KG1 (cell line): ENCODE data around the gene AGPAT4.

ENCODE experiments used
- DNase-seq: peaks from one replicate; lab custom pipeline; 2025; lab: John Stamatoyannopoulos, UW

The AGPAT4 gene

DNA sequence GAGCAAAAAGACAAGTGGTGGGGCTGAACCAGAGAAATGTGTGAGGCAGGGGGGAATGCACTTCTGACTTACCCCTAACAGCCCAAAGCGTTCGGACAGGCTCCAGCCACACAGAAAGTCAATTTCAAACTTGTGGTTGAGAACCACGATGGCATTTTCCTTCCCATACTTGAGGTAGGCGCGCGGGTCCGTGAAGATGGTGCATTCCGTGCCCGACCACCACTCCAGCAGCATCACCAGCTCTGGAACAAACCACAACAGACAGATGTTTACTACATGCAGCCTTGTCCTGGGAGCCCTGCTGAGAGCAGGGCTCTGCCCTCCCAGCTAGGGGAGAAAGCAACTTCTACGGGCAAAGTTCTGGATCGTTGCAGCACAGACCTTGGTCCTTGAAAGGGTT lies 107.7 kb downstream of the AGPAT4 start:
- DNase-seq: no peak

DNA sequence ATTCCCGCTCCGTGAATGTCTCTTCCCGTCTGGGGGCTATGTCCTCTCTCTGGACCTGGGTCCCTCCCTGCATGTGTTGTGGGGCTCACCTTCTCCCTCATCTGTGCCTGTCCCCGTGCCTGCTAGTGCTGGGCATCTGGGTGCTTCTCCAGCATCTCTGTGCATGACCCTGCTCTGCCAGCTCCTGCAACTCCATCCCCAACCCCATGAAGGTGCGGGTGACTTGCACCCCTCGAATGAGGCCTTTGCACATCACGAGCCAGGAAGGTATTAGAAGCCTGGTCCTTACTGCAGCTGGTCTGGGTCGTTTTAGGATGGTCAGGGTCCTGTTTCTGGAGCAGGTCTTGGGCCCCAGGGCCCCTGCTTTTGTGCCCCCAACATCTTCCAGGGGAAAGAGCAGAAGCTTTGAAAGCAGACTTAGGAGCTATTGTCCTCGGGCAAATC lies 109.7 kb downstream of the AGPAT4 start:
- DNase-seq: no peak

- DNase-seq: no peak
These were observed 110.2 kb downstream of the AGPAT4 start for GRCh38 chr6:161163466-161164181.

GRCh38 chr6:161162722-161163121 lies 111.1 kb downstream of the AGPAT4 start:
- no peak for DNase-seq

- DNase-seq: no peak
These were observed 111.8 kb downstream of the AGPAT4 start for GRCh38 chr6:161161889-161162624.

GRCh38 chr6:161161121-161161520 lies 112.7 kb downstream of the AGPAT4 start:
- DNase-seq: no peak

DNA sequence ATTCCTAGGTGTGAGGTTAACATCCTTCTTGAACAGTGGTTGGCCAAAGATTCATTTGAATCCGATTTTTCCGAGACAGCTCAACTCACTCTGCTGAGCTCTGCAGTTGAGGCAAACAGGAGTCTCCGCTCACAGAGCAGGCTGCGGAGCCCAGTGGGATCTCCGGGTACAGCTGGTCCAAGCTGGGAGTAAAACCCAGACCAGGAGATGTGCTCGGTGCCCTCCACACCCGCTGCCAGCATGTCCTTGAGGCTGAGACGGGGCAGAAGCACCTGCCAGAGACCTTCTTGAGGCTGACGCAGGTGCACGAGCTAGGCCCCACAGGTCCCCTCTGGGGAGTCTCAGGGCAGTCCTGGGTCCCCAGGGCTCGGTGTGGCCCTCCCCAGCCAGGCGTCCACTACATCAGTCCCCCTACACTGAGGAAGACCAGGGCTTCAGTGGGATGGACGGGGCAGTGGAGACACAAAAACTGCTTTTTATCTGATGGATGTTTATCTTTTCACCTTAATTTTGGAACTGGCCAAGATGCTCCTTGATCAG lies 119.0 kb downstream of the AGPAT4 start:
- no peak for DNase-seq

DNA sequence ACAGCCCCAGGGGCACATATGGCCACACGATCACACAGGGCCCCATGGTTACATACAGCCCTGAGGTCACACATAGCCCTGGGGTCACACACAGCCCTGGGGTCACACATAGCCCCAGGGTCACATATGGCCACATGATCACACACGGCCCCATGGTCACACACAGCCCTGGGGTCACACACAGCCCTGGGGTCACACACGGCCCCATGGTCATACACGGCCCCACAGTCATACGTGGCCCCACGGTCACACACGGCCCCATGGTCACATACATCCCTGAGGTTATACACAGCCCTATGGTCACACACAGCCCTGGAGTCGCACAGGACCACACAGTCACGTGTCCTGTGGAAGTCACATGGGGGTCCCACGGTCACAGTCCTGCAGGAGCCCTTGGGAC lies 120.1 kb downstream of the AGPAT4 start:
- no peak for DNase-seq

GRCh38 chr6:161152907-161153662 lies 120.8 kb downstream of the AGPAT4 start:
- no peak for DNase-seq

DNA sequence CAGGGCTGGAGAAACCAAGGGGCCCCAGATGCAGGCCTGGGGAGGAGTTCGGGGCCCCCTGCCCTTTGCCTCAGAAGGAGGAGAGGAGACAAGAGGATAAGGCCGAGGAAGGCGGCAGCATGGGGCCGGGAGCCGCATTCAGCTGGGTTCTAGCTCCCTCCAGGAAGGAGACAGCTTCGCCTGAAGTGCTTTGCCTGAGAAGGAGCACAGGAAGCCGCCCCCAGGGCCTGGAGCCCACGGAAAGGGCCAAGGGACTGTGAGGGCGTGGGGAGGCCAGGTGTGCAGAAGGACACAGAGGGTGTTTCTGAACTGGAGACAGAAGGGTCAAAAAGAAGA lies 121.4 kb downstream of the AGPAT4 start:
- no peak for DNase-seq

- no peak for DNase-seq
These were observed 122.0 kb downstream of the AGPAT4 start for GRCh38 chr6:161151660-161152526.

DNA sequence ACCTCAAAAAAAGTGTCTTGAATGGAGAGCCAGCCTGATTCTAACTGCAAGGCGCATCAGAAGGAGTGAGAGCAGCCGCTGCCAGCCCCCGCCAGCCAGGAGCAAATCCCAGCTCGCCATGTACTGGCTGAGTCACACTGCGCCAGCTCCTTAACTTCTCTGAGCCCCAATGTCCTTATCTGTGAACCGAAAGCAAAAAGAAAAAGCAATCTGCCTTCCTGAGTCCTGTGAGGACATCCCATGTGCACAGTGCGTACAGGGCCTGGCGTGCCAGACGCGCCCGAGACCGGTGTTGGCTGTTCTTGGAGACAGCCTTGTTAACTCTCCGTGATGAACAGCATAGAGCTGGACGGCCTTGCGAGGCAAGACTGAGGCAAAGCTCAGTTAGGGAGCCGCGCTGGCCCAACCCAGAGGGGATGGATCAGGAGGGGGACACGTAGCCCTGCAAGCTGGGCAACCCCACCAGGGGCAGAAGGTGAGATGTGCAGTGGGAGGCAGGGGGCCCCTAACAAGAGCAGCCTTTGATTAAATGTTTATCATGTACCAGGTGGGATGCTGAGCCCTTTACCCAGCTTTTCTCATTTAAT lies 122.7 kb downstream of the AGPAT4 start:
- DNase-seq: no peak

GRCh38 chr6:161150566-161150965 lies 123.3 kb downstream of the AGPAT4 start:
- no peak for DNase-seq

- DNase-seq: no peak
These were observed 123.7 kb downstream of the AGPAT4 start for GRCh38 chr6:161150136-161150535.

DNA sequence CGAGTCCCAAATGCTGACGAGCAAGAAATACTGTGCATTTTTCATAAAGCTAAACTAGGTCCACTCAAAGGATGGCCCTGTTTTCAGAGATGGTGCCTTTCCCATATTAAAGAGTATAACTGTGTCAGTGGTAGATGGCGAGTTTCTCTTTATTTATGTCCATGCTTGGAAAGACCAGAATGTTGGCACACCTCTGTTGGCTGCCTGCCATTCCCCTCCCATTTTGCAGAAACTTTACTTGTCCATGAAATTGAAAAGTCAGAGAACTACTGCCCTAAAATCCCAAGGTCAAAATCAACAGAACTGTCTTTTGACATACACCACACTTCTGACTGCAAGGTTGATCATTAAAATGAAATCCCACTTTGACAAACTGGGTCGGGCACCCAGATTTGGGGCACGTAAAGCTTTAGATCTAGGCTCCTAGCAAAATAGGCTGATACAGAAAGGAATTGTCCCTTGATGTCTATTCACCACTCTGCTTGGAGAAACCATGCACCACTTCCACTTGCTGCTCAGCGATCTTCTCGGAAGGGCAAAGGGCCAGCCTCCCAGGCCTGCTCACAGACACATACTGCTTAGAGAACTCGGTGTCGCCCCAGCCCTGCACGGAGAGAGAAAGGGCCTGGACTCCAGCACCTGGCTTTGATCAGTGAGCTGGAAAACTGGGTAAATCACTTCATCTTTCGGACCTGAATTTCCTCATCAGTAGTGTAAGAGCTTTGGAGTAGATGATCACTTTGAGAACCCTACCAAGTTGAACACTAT lies 130.0 kb downstream of the AGPAT4 start:
- DNase-seq: no peak

DNA sequence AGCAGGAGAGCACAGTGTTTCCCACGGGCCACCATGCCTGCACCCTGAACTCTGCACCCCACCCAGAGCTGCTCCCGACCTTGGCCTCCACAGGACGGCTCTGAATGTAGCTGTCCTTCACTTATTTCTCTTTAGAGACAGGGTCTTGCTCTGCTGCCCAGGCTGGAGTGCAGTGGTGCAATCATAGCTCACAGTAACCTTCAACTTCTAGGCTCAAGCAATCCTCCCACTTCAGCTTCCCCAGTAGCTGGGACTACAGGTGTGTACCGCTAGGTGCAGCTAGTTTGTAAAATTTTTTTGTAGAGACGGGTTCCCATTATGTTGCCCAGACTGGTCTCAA lies 130.9 kb downstream of the AGPAT4 start:
- DNase-seq: no peak

DNA sequence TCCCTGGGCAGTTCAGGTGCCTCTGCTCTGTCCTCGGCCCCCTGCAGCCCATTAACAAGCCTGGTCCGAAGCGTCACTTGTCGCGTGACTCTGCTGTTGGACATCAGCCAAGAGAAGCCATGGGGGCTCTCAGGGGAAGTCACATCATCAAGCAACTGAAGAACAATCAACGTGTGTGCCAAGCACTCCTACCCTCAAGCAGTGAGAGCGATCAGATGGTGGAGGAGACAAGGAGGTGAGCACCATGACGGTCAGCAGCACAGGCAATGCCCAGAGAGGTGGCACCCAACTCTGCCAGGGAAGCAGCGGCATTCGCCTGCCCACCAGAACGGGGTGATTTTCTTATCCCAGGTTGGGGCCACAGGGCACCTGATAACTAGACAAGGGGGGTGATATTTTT lies 132.7 kb downstream of the AGPAT4 start:
- DNase-seq: no peak

- no peak for DNase-seq
These were observed 133.3 kb downstream of the AGPAT4 start for GRCh38 chr6:161140554-161140875.

DNA sequence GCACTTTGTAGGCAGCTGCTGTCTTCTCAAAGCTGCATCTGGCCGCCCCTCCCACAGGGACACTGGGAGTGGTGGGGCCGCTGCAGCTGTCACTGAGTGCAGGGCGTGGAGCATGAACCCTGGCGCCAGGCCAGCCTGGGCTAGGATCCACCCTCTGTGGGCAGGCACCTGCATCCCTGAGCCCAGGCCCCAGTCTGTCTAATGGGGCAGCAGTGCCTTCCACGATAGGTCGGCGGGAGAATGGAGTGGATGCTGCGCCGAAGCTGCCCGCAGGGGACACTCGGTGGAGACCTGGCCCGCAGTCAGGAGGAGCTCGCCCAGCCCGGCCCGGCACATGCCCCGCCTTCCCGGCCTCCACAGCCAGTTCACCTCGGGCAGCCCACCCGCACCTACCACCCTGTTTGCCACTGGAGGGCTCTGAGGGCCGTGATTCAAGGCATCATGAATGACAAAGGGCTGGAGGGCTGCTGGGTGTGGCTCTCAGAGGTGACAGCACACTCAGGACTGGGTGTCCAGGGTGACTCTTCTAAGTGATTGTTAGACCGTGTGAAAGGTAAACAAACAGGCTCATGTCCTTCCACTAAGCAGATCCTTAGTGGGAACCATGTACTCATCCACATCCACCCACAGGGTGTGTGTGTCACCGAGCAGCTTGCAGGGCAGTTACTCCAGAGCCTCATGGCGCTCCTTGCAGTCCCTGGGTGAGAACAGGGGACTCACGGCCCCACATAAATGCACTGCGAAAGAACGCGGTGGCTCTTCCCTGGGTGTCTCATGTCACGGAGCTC lies 133.9 kb downstream of the AGPAT4 start:
- no peak for DNase-seq

- DNase-seq: no peak
These were observed 134.5 kb downstream of the AGPAT4 start for GRCh38 chr6:161139304-161139765.
